C4-2B (cell line): ENCODE data around the gene DVL2.

Experiments
- H3K27ac ChIP-seq: fragments of 450-650 bp; 2 replicates; pipeline ENCODE4 v1.5.1; 2017
- ZFX ChIP-seq: fragments of 450-650 bp; IDR thresholded peaks from 2 replicates; pipeline ENCODE4 v1.6.1; 2017
- TF ChIP-seq, protein P1 (sequence below): fragments of 450-650 bp; conservative IDR thresholded peaks from 2 replicates; pipeline ENCODE4 v1.5.1; 2017; ENCODE audit warnings: mild to moderate bottlenecking

The DVL2 gene

DNA sequence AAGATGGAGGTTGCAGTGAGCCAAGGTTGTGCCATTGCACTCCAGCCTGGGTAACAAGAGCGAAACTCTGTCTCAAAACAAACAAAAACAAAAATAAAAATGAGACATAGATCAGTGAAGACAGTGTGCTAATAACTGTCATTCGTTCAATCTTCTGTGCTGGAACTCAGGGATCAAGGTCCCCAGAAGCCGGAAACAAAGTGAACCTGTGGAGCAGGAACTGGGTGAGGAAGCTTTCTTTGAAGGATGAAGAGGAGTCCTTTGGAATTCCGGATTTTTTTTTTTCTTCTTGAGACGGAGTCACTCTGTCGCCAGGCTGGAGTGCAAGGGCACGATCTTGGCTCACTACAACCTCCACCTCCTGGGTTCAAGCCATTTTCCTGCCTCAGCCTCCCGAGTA, 45.1 kb upstream of the DVL2 start:
- peak overlapping the region; percentile 68 for H3K27ac ChIP-seq

DNA sequence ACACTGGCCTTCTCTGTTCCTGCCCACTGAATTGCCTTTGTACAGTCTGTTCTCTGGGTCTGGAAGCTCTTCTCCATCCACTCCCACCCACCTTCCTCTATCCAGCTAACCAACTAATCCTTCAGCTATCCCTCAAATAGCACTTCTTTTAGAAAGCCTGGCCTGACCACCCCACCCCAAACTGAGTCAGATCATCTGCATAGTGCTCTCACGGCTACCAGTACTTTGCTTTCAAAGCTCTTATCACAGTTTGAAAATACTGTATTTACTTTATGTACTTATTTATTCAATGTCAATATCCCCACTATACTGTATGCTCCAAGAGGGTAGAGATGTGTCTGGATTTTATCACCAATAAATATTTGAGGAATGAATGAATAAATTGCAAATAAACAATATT, 32.5 kb upstream of the DVL2 start:
- no peak for TF ChIP-seq ZFX
- TF ChIP-seq, protein P1, sequence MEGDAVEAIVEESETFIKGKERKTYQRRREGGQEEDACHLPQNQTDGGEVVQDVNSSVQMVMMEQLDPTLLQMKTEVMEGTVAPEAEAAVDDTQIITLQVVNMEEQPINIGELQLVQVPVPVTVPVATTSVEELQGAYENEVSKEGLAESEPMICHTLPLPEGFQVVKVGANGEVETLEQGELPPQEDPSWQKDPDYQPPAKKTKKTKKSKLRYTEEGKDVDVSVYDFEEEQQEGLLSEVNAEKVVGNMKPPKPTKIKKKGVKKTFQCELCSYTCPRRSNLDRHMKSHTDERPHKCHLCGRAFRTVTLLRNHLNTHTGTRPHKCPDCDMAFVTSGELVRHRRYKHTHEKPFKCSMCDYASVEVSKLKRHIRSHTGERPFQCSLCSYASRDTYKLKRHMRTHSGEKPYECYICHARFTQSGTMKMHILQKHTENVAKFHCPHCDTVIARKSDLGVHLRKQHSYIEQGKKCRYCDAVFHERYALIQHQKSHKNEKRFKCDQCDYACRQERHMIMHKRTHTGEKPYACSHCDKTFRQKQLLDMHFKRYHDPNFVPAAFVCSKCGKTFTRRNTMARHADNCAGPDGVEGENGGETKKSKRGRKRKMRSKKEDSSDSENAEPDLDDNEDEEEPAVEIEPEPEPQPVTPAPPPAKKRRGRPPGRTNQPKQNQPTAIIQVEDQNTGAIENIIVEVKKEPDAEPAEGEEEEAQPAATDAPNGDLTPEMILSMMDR: no peak
- H3K27ac ChIP-seq: peak overlapping the region; percentile 16

More for the DNA sequence above, 45.1 kb upstream of the DVL2 start:
- TF ChIP-seq, protein P1: no peak
- TF ChIP-seq ZFX: no peak

DNA sequence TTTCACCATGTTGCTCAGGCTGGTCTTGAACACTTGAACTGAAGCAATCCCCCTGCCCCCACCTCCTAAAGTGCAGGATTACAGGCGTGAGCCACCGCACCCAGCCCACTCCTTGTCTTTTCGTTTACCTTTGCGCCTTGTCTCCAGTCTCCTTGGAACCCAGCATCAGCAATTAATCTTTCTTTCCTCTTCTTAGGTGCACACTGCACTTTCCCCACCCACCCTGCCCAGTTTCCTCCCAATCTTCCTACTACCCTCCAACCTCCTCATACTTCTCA, 29.4 kb upstream of the DVL2 start:
- TF ChIP-seq, protein P1: no peak
- no peak for TF ChIP-seq ZFX
- peak overlapping the region; percentile 99 for H3K27ac ChIP-seq

DNA sequence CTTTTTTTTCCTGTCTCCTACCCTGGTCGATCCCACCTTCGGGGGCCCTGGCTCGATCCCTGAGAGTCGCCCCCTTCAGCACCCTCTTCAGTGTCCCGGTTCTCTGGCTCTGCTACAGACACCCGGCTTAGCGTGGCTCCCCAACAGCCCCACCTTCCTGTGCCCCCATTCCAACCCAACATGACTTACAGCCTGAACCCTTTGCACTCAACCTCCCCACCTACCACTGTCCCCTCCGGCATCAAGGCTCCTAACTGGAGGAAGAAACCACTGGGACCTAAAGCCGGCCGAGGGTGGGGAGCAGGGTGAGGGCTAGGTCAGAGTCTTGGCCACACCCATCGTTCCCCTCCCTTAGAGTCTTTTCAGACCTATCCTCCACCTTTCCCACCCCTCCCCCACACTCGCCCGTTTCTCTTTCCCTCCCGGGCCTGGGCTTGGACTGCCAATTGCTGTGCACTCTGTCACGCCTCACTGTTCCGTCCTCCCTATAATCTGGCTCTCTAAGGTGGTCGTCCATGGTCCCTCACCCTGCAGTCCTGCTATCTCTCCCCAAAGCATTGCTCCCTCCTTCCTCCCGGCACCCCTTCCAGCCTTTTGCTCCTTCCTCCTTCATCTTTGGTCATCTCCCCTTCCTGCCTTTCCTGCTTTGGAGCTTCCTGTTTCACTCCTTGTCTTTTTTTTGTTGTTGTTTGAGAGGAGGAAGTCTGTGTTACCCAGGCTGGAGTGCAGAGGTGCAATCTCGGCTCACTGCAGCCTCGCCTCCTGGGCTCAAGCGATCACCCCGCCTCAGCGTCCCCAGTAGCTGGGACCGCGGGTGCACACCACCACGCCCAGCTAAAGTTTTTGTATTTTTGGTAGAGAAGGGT, 28.9 kb upstream of the DVL2 start:
- no peak for TF ChIP-seq ZFX
- TF ChIP-seq, protein P1: no peak
- peak overlapping the region; percentile 99 for H3K27ac ChIP-seq

DNA sequence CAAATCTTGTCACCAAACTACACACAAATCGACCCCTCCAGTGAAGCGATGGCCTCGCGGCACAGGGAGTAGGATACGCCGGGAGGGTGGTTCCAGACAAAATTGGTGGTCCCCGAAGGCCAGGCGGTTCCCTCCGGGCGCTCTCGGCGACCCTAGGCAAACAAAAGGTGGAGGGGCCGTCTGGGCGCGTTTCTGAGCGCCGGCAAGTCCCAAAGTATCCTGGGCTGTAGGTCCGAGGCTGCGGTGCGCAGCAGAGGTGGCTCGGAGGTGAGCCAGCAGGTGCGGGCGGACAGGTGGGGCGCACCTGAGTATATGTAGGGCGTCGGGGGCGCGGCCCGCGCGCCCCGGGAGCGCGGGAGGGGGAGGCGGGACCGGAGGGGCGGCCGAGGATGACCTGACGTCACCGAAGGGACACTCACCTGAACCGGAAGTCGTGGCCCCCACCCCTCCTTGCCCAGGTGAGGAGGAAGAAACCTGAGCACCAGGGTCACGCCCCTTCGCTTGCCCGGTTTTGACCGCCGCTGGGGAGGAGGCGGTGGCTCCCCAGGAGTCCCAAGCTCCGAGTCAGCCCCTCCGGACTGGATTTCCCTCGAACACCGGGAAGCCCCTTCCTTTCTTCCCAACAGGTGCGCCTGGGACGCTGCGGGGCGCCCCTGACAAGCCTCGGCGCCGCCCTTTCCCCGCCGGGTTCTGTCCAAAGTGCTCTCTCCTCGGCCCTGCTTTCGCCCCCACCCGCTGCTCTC, 28.0 kb upstream of the DVL2 start, which contains the start of gene CLDN7:
Gene CLDN7 (minus strand): TSS at position 287 of the 743 bp plus-strand sequence. CDS start 435 bp downstream, outside the sequence.
- peak within 1 kb of the TSS; percentile 99 for H3K27ac ChIP-seq

DNA sequence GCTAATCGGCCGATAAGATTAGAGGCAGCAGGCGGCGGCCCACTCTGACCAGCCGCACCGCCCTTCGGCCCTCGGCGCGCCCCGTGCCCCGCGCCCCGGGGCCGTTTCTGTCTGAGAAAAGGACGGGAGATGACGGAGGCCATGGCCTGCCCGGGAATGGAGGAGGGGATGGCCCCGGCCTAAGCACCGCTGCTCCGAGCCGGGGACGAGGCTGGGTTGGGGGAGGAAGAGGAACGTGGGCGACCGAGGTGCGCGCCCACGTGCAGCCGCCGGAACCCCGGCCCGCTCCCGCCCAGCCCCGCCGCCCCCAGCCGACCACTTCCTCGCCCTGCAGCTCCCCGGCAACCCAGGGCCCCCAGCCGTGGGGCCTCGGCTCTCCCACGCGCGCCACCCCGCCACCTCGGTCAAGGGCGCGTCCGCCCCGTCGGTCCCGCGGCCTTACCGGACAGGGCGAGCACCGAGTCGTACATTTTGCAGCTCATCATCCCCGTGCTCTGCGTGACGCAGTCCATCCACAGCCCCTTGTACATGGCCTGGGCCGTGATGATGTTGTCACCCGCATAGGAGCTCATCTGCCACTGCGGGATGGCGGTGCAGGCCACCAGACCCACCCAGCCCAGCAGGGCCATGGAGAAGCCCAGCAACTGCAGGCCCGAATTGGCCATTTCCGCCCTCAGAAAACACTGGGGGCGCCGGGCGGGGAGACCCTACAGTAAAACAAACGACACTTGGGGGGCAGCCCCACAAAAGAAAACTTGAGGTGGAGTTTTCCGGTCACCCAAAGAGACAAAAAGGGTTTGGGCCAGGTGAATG, 27.3 kb upstream of the DVL2 start:
- H3K27ac ChIP-seq: peak overlapping the region; percentile 99
- TF ChIP-seq ZFX: peak; percentile 84
- TF ChIP-seq, protein P1: no peak

More for the DNA sequence above, 28.0 kb upstream of the DVL2 start, which contains the start of gene CLDN7:
- TF ChIP-seq ZFX: no peak
- TF ChIP-seq, protein P1: no peak
